Measurements from ENCODE around the gene DPEP3. TPM values are rescaled to one million over a fixed set of nuclear protein-coding genes. Genes with fewer than 3 reads are reported as not detected.
"Not testable (repeated sequence)": the region's sequence is repeated elsewhere in the genome, so short reads cannot be mapped to it uniquely, and the experiment has no call there.

The DPEP3 gene
- total and polyA plus RNA-seq, 8 donors, result 0.08 to 0.60 (median 0.09) TPM; not detected in 5

GRCh38 chr16:67999985-68000384 is 19.7 kb upstream of the DPEP3 start:
- ATAC-seq (peak; percentile 66), DNase-seq (no peak)
- H3K27me3 ChIP-seq, result no peaks in the 10 kb centered on the region
- peak overlapping the region; percentile 77 to 89 for H3K27ac ChIP-seq
- no peaks in the 10 kb centered on the region for H3K9me3 ChIP-seq
- H3K4me1 ChIP-seq, result peaks cover 0 to 56% of the 10 kb centered on the region in 2 donors
- no peaks in the 10 kb centered on the region for H3K36me3 ChIP-seq
- TF ChIP-seq, protein P1, sequence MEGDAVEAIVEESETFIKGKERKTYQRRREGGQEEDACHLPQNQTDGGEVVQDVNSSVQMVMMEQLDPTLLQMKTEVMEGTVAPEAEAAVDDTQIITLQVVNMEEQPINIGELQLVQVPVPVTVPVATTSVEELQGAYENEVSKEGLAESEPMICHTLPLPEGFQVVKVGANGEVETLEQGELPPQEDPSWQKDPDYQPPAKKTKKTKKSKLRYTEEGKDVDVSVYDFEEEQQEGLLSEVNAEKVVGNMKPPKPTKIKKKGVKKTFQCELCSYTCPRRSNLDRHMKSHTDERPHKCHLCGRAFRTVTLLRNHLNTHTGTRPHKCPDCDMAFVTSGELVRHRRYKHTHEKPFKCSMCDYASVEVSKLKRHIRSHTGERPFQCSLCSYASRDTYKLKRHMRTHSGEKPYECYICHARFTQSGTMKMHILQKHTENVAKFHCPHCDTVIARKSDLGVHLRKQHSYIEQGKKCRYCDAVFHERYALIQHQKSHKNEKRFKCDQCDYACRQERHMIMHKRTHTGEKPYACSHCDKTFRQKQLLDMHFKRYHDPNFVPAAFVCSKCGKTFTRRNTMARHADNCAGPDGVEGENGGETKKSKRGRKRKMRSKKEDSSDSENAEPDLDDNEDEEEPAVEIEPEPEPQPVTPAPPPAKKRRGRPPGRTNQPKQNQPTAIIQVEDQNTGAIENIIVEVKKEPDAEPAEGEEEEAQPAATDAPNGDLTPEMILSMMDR (IDR thresholded peaks at IDR 0.05), result no peak
- intact Hi-C loops (cut with DNase I), result no loop called here
- peak overlapping the region in 1 of 2 donors; percentile 23 for H3K4me3 ChIP-seq

GRCh38 chr16:67998779-67999688 is 18.7 kb upstream of the DPEP3 start, which contains the start of gene DPEP2:
DPEP2 (minus strand) TSS chr16:67999484; CDS start chr16:67993212, 6,272 bp downstream.
- H3K9me3 ChIP-seq; intact Hi-C loops (cut with DNase I); H3K27me3 ChIP-seq; H3K36me3 ChIP-seq: not testable (repeated sequence)
- Histone ChIP-seq H3K27ac (peak within 1 kb of the TSS; percentile 77 to 89), H3K4me3 (peak within 1 kb of the TSS in 1 of 2 donors; percentile 23), H3K4me1 (peaks cover 0 to 58% of the 10 kb centered on the region in 2 donors)
- ATAC-seq, result peak; percentile 90
- DNase-seq, result peak in 2 of 4 donors; percentile 40 to 70

- intact Hi-C loops (cut with DNase I), result not testable (repeated sequence)
Measured at GRCh38 chr16:67998231-67998778, 18.0 kb upstream of the DPEP3 start.

GRCh38 chr16:67996666-67997065 is 16.4 kb upstream of the DPEP3 start:
- DNase-seq (no peak), ATAC-seq (no peak)
- H3K36me3 ChIP-seq, result peaks cover 0 to 2% of the 10 kb centered on the region in 2 donors
- peaks cover 9 to 73% of the 10 kb centered on the region in 2 donors for H3K4me1 ChIP-seq
- TF ChIP-seq, protein P1 (IDR thresholded peaks at IDR 0.05), result no peak
- no peaks in the 10 kb centered on the region for H3K9me3 ChIP-seq
- H3K27ac ChIP-seq, result peak overlapping the region in 1 of 2 donors; percentile 23
- no peak overlapping the region for H3K4me3 ChIP-seq
- no peaks in the 10 kb centered on the region for H3K27me3 ChIP-seq
- intact Hi-C loops (cut with DNase I), result no loop called here

More at GRCh38 chr16:67998231-67998778, 18.0 kb upstream of the DPEP3 start:
- peaks cover 4 to 65% of the 10 kb centered on the region in 2 donors for H3K4me1 ChIP-seq
- H3K9me3 ChIP-seq, H3K27me3 ChIP-seq, H3K4me3 ChIP-seq, DNase-seq, H3K36me3 ChIP-seq, ATAC-seq: not testable (repeated sequence)
- H3K27ac ChIP-seq, result peak overlapping the region in 1 of 2 donors; percentile 89

GRCh38 chr16:67995423-67995822 is 15.1 kb upstream of the DPEP3 start:
- no peaks in the 10 kb centered on the region for H3K27me3 ChIP-seq
- peaks cover 9 to 62% of the 10 kb centered on the region in 2 donors for H3K4me1 ChIP-seq
- ATAC-seq, result no peak
- DNase-seq, result no peak
- no peaks in the 10 kb centered on the region for H3K9me3 ChIP-seq
- intact Hi-C loops (cut with DNase I), result no loop called here
- peak overlapping the region in 1 of 2 donors; percentile 1 for H3K27ac ChIP-seq
- TF ChIP-seq, protein P1 (IDR thresholded peaks at IDR 0.05), result no peak
- H3K4me3 ChIP-seq, result no peak overlapping the region
- peaks cover 0 to 4% of the 10 kb centered on the region in 2 donors for H3K36me3 ChIP-seq

- H3K27me3 ChIP-seq; H3K9me3 ChIP-seq; DNase-seq; H3K36me3 ChIP-seq; intact Hi-C loops (cut with DNase I); ATAC-seq: not testable (repeated sequence)
- peaks cover 9 to 49% of the 10 kb centered on the region in 2 donors for H3K4me1 ChIP-seq
- H3K27ac ChIP-seq, result peak overlapping the region; percentile 78 to 89
- H3K4me3 ChIP-seq, result peak overlapping the region in 1 of 2 donors; percentile 37
Measured at GRCh38 chr16:67994040-67994408, 13.7 kb upstream of the DPEP3 start.

Measured in left lung (tissue), 10 donors.